Neural progenitor cell (in vitro differentiated cells): ENCODE measurements around the gene GALR2.

Experiments
- CTCF ChIP-seq: fragments of 200-600 bp; sonication (generic); IDR thresholded peaks from 2 replicates; pipeline ENCODE4 v1.5.1; 2017; ENCODE audit warnings: antibody characterized with exemption, mild to moderate bottlenecking
- EZH2 ChIP-seq: fragments of 200-600 bp; sonication (generic); IDR thresholded peaks from 2 replicates; pipeline ENCODE4 v1.6.1; 2017; ENCODE audit warnings: antibody characterized with exemption, mild to moderate bottlenecking, moderate library complexity

- TF ChIP-seq CTCF (no peak), EZH2 (no peak)
Observed at GRCh38 chr17:76085731-76086366, 11.3 kb downstream of the GALR2 start.
